CD4-positive, alpha-beta memory T cell (primary cell): ENCODE data around the gene TCAF1. TPM values are rescaled to one million over a fixed set of nuclear protein-coding genes. Genes with fewer than 3 reads are reported as not detected.

Experiments used
- CTCF ChIA-PET: fragments of 350-600 bp; sonication (Branson Sonifier 250); formaldehyde crosslinking; loops from one replicate; lab custom pipeline; 2021; ENCODE audit warnings: inconsistent platforms; ENCODE audit not compliant: partially characterized antibody; lab: Charles Lee
- POLR2A ChIA-PET: fragments of 350-600 bp; sonication (Branson Sonifier 250); formaldehyde crosslinking; loops from one replicate; lab custom pipeline; 2021; ENCODE audit not compliant: partially characterized antibody; lab: Charles Lee
- DNase-seq, 5 donors: peaks; one replicate each; pipeline versions ENCODE4 v3.0.0 to v3.0.0-alpha.2; 2020 to 2022; ENCODE audit warnings: mixed read lengths in 1 of 5
- H3K27ac ChIP-seq: one replicate; pipeline ENCODE4 v1.7.0; 2013; ENCODE audit warnings: low read depth, low read length
- H3K27me3 ChIP-seq: 2 replicates; pipeline ENCODE4 v1.7.0; 2013; ENCODE audit warnings: mild to moderate bottlenecking, low read length, moderate library complexity; ENCODE audit not compliant: insufficient read depth
- H3K36me3 ChIP-seq: 2 replicates; pipeline ENCODE4 v1.7.0; 2013; ENCODE audit warnings: mild to moderate bottlenecking, low read length, moderate library complexity; ENCODE audit not compliant: insufficient read depth
- H3K4me1 ChIP-seq: 2 replicates; pipeline ENCODE4 v1.7.0; 2013; ENCODE audit warnings: mild to moderate bottlenecking, low read length, moderate library complexity; ENCODE audit not compliant: insufficient read depth
- H3K4me3 ChIP-seq, 2 donors: one replicate each; pipeline ENCODE4 v1.7.0; 2013; ENCODE audit warnings: low read length in 2 of 2, mild to moderate bottlenecking in 1 of 2
- H3K9me3 ChIP-seq, 2 donors: one replicate each; pipeline ENCODE4 v1.7.0; 2013; ENCODE audit warnings: low read length in 2 of 2, control low read depth in 1 of 2; ENCODE audit not compliant: control insufficient read depth in 1 of 2
- H3K27ac Mint-ChIP-seq, 7 donors: one replicate each; pipeline ENCODE4 v1.8.0; 2020 to 2021; ENCODE audit warnings: mixed read lengths in 7 of 7, mild to moderate bottlenecking in 6 of 7, inconsistent platforms in 3 of 7, moderate library complexity in 3 of 7
- H3K27me3 Mint-ChIP-seq, 2 donors: one replicate each; pipeline ENCODE4 v1.8.0; 2020 to 2021; ENCODE audit warnings: mixed read lengths in 2 of 2
- H3K36me3 Mint-ChIP-seq, 2 donors: one replicate each; pipeline ENCODE4 v1.8.0; 2020 to 2021; ENCODE audit warnings: mixed read lengths in 2 of 2, inconsistent platforms in 1 of 2, mild to moderate bottlenecking in 1 of 2
- H3K4me1 Mint-ChIP-seq, 4 donors: one replicate each; pipeline ENCODE4 v1.8.0; 2020 to 2021; ENCODE audit warnings: mixed read lengths in 4 of 4, mild to moderate bottlenecking in 1 of 4
- H3K4me3 Mint-ChIP-seq, 8 donors: one replicate each; pipeline ENCODE4 v1.8.0; 2020 to 2021; ENCODE audit warnings: mixed read lengths in 8 of 8, mild to moderate bottlenecking in 7 of 8, moderate library complexity in 6 of 8, inconsistent platforms in 3 of 8
- H3K9me3 Mint-ChIP-seq, 8 donors: one replicate each; pipeline ENCODE4 v1.8.0; 2020 to 2021; ENCODE audit warnings: mixed read lengths in 8 of 8, mild to moderate bottlenecking in 5 of 8, inconsistent platforms in 3 of 8, moderate library complexity in 1 of 8
- intact Hi-C: fragments of 100-400 bp; cut with micrococcal nuclease; formaldehyde crosslinking; loops from one replicate; pipeline ENCODE4 v1.15.1; 2023
- polyA plus RNA-seq, 2 donors: library from polyadenylated mRNA; unstranded; fragments of 300-500 nt; fragmentation: Illumina TruSeq; gene quantifications; one replicate each; pipeline ENCODE4 v1.2.3, GENCODE V29; 2021
- total RNA-seq, 2 experiments: library from RNA; stranded (reverse); gene quantifications; one replicate each; pipeline ENCODE4 v1.2.3, GENCODE V29; 2021

Gene TCAF1
- total and polyA plus RNA-seq, 4 experiments from 2014 or later = 10.2 to 23.1 (median 16.2) TPM

DNA sequence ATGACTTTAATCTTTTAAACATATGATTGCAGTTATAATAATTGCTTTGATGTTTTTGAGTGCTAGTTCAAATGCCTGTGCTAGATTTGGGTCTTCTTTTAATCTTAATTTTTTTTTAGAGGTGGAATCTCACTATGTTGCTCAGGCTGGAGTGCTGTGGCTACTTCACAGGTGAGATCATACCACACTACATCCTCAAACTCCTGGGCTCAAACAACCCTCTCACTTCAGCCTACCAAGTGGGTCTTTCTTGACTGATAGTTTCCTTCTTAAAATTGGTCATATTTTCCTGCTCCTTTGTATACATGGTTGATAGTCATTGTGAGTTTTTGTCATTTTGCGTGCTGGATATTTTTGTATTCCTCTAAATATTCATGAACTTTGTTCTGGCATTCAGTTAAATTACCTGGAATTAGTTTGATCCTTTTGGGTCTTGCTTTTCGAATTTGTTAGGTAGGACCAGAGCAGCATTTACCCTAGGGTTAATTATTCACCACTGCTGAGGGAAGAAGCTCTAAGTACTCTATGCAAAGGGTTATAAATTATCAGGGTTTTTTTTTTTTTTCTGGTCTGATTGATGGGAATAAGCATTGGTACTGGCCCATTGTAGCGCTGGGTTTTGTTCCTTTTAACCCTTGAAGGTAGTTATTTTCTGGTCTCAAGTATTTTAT, 12.1 kb upstream of the TCAF1 start:
- H3K9me3 Mint-ChIP-seq = no peaks in the 10 kb centered on the region
- DNase-seq = no peak
- H3K4me1 ChIP-seq = no peaks in the 10 kb centered on the region
- CTCF ChIA-PET = no interaction called here
- H3K27me3 ChIP-seq = no peaks in the 10 kb centered on the region
- H3K36me3 Mint-ChIP-seq = no peaks in the 10 kb centered on the region
- H3K4me3 ChIP-seq = no peak overlapping the region
- peaks cover 4 to 13% of the 10 kb centered on the region in 2 donors for H3K27me3 Mint-ChIP-seq
- intact Hi-C loops = no loop called here
- POLR2A ChIA-PET = no interaction called here
- H3K27ac ChIP-seq = no peak overlapping the region
- no peak overlapping the region for H3K4me3 Mint-ChIP-seq
- no peaks in the 10 kb centered on the region for H3K4me1 Mint-ChIP-seq
- no peaks in the 10 kb centered on the region for H3K36me3 ChIP-seq
- no peak overlapping the region for H3K27ac Mint-ChIP-seq
- no peaks in the 10 kb centered on the region for H3K9me3 ChIP-seq

DNA sequence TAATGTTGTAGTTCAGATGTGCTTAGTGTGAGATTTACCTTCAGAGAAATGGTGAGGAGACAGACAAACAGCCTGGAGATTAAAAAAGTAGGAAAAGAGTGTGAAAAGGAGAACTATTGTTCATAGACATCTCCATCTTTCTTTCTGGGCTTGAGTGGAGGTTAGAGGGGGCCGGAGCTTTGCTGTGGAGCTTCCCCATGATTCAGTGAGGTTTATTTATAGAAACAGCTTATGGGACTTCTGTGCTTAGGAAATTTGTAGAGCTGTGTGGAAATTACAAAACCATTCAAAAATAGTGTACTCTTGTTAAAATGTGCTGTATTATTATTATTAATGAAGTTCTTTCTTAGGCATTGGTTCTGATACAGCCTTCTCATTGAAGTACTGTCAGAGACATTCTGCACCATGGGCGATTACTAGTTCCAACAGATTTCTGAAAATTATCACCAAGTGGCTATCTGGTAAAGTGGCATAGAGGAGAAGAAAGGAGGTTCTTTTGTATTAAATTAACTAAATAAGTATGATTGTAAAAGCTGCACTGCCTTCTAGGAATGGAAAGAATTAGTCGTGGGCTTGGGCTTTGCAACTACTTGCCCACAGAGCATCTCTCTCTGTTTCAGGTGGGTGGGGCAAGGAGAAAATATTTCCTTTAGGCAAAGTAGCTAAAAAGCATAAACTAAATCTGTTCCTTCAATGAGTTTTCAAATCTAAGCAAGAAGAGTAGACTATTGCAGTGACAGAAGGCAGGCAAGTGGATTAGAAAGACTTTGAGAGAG, 8.7 kb upstream of the TCAF1 start:
- Histone ChIP-seq H3K27ac (no peak overlapping the region), H3K9me3 (no peaks in the 10 kb centered on the region), H3K36me3 (no peaks in the 10 kb centered on the region), H3K4me1 (no peaks in the 10 kb centered on the region), H3K4me3 (no peak overlapping the region), H3K27me3 (no peaks in the 10 kb centered on the region)
- H3K36me3 Mint-ChIP-seq = no peaks in the 10 kb centered on the region
- DNase-seq = no peak
- intact Hi-C loops = no loop called here
- POLR2A ChIA-PET = interaction anchor here (1.0 to 1.2 kb wide), 2 partner anchors 8 to 9 kb away, joined by 4 to 5 read pairs; partner anchors contain the start of gene TCAF1
- H3K4me1 Mint-ChIP-seq = no peaks in the 10 kb centered on the region
- H3K27me3 Mint-ChIP-seq = peaks cover 1 to 4% of the 10 kb centered on the region in 2 donors
- H3K27ac Mint-ChIP-seq = no peak overlapping the region
- H3K9me3 Mint-ChIP-seq = no peaks in the 10 kb centered on the region
- no peak overlapping the region for H3K4me3 Mint-ChIP-seq
- CTCF ChIA-PET = interaction anchor here (1.9 to 2.8 kb wide), 2 partner anchors 9 to 18 kb away, joined by 4 to 15 read pairs; partner anchors contain the start of gene TCAF1

DNA sequence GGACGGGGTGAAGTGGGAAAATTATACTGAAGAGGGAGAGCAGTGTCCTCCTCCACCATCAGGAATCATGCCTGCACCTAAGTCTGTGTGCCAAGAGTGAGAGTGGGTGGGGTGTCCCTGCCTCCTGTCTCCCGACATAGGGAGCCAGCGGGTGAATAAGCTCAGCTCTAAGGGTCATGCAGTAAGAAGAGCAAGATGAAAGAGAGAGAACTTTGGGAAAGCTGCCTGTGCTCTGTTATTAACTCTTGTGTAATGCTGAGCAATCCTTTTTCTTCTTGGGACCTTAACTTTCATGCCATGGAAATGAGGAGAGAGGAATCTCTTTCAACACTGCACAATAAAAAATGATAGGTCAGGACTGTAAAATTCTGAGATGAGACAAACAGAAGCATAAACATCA, 7.9 kb upstream of the TCAF1 start:
- H3K4me1 ChIP-seq = no peaks in the 10 kb centered on the region
- no peaks in the 10 kb centered on the region for H3K36me3 ChIP-seq
- H3K4me3 Mint-ChIP-seq = no peak overlapping the region
- no peaks in the 10 kb centered on the region for H3K4me1 Mint-ChIP-seq
- H3K36me3 Mint-ChIP-seq = no peaks in the 10 kb centered on the region
- intact Hi-C loops = no loop called here
- no peak overlapping the region for H3K4me3 ChIP-seq
- peaks cover 3 to 4% of the 10 kb centered on the region in 2 donors for H3K27me3 Mint-ChIP-seq
- H3K27ac Mint-ChIP-seq = no peak overlapping the region
- no peaks in the 10 kb centered on the region for H3K27me3 ChIP-seq
- ChIA-PET CTCF (interaction anchor here (1.9 kb wide), 1 partner anchor 17 kb away, joined by 4 read pairs; no protein-coding TSS in a partner anchor), POLR2A (no interaction called here)
- no peak for DNase-seq
- H3K27ac ChIP-seq = no peak overlapping the region
- no peaks in the 10 kb centered on the region for H3K9me3 Mint-ChIP-seq
- no peaks in the 10 kb centered on the region for H3K9me3 ChIP-seq

DNA sequence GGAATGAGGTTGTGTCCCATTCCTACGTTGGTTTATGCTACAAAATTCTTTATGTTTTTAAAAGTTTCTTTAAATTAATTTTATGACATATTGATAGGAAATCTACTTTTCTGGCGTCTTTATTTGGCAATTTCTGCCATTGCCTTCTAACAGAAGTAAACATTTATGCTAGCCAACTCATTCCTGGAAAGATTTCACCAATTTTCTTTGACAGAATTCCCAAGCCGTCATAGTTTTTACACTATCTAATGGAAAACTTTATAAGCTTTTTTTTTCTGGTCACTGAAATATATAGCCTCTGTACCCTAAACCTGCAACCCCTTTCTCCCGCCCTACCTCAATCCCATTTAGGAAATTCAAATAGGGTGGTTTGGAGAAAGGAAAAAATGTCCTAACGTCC, 6.1 kb upstream of the TCAF1 start:
- no peak overlapping the region for H3K27ac Mint-ChIP-seq
- CTCF ChIA-PET = no interaction called here
- no peaks in the 10 kb centered on the region for H3K9me3 ChIP-seq
- no peaks in the 10 kb centered on the region for H3K36me3 ChIP-seq
- no peak for DNase-seq
- H3K4me3 Mint-ChIP-seq = no peak overlapping the region
- H3K4me3 ChIP-seq = no peak overlapping the region
- POLR2A ChIA-PET = no interaction called here
- H3K27me3 Mint-ChIP-seq = peaks cover 3% of the 10 kb centered on the region in 2 donors
- H3K27ac ChIP-seq = no peak overlapping the region
- intact Hi-C loops = no loop called here
- H3K4me1 ChIP-seq = no peaks in the 10 kb centered on the region
- H3K27me3 ChIP-seq = no peaks in the 10 kb centered on the region
- H3K36me3 Mint-ChIP-seq = no peaks in the 10 kb centered on the region
- no peaks in the 10 kb centered on the region for H3K9me3 Mint-ChIP-seq
- peaks cover 0 to 5% (median 3%) of the 10 kb centered on the region in 4 donors for H3K4me1 Mint-ChIP-seq

GRCh38 chr7:143906895-143907294, 4.9 kb upstream of the TCAF1 start:
- Histone ChIP-seq H3K4me3 (no peak overlapping the region), H3K9me3 (no peaks in the 10 kb centered on the region), H3K4me1 (no peaks in the 10 kb centered on the region), H3K27ac (no peak overlapping the region), H3K36me3 (no peaks in the 10 kb centered on the region), H3K27me3 (no peaks in the 10 kb centered on the region)
- H3K27me3 Mint-ChIP-seq = peaks cover 3% of the 10 kb centered on the region in 2 donors
- H3K4me3 Mint-ChIP-seq = no peak overlapping the region
- peak in 1 of 5 donors; percentile 13 for DNase-seq
- intact Hi-C loops = no loop called here
- H3K9me3 Mint-ChIP-seq = no peaks in the 10 kb centered on the region
- CTCF ChIA-PET = no interaction called here
- peaks cover 2 to 10% (median 6%) of the 10 kb centered on the region in 4 donors for H3K4me1 Mint-ChIP-seq
- peaks cover 0 to 2% of the 10 kb centered on the region in 2 donors for H3K36me3 Mint-ChIP-seq
- POLR2A ChIA-PET = no interaction called here
- H3K27ac Mint-ChIP-seq = no peak overlapping the region

- no peak overlapping the region for H3K4me3 Mint-ChIP-seq
- intact Hi-C loops = no loop called here
- H3K9me3 Mint-ChIP-seq = peaks cover 0 to 2% (median 0%) of the 10 kb centered on the region in 8 donors
- H3K4me1 Mint-ChIP-seq = peaks cover 6 to 17% (median 10%) of the 10 kb centered on the region in 4 donors
- H3K4me1 ChIP-seq = peaks cover 3% of the 10 kb centered on the region
- no peaks in the 10 kb centered on the region for H3K9me3 ChIP-seq
- ChIA-PET CTCF (no interaction called here), POLR2A (no interaction called here)
- H3K27ac ChIP-seq = no peak overlapping the region
- no peak for DNase-seq
- peaks cover 3% of the 10 kb centered on the region in 2 donors for H3K27me3 Mint-ChIP-seq
- no peak overlapping the region for H3K27ac Mint-ChIP-seq
- no peaks in the 10 kb centered on the region for H3K27me3 ChIP-seq
- no peak overlapping the region for H3K4me3 ChIP-seq
- peaks cover 0 to 2% of the 10 kb centered on the region in 2 donors for H3K36me3 Mint-ChIP-seq
- no peaks in the 10 kb centered on the region for H3K36me3 ChIP-seq
Observed at GRCh38 chr7:143906151-143906550, 4.2 kb upstream of the TCAF1 start.

DNA sequence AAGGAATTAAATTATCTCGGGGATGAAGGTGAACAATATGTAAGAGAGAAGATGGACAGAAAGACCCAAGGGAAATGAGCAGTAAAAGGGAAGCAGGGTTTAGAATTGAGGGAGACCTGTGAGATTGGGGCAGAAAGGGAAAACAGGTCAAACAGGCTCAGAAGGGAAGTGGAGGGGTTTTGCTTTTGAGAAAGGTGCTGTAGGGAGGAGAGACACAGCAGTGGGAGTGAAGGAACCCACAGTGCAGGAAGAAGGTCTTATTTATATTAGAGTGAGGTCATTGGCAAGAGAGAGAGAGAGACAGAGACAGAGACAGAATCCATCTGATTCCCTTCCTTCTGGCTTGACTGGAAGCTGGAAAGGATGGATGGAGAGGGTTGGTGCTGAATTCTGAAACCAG, 3.5 kb upstream of the TCAF1 start:
- H3K4me1 ChIP-seq = peaks cover 9% of the 10 kb centered on the region
- H3K36me3 ChIP-seq = no peaks in the 10 kb centered on the region
- Mint-ChIP-seq H3K9me3 (peaks cover 0 to 2% (median 0%) of the 10 kb centered on the region in 8 donors), H3K27me3 (peaks cover 3% of the 10 kb centered on the region in 2 donors), H3K4me1 (peaks cover 11 to 24% (median 16%) of the 10 kb centered on the region in 4 donors), H3K36me3 (peaks cover 0 to 2% of the 10 kb centered on the region in 2 donors), H3K4me3 (no peak overlapping the region), H3K27ac (peak overlapping the region in 1 of 7 donors; percentile 0)
- ChIA-PET CTCF (no interaction called here), POLR2A (no interaction called here)
- H3K9me3 ChIP-seq = no peaks in the 10 kb centered on the region
- no peak overlapping the region for H3K4me3 ChIP-seq
- intact Hi-C loops = no loop called here
- no peak for DNase-seq
- H3K27ac ChIP-seq = no peak overlapping the region
- no peaks in the 10 kb centered on the region for H3K27me3 ChIP-seq
